PFSK-1 (cell line): Measurements from ENCODE around the gene COL23A1.

Experiments used
- FOXP2 ChIP-seq: optimal IDR thresholded peaks from 2 replicates; pipeline ENCODE3; 2011; ENCODE audit warnings: borderline replicate concordance, control low read depth, inconsistent platforms; ENCODE audit not compliant: insufficient read depth; ENCODE audit errors: extremely low read length, extremely low read depth
- POLR2AphosphoS5 ChIP-seq: IDR thresholded peaks from 2 replicates; pipeline ENCODE4 v1.6.1; 2012; ENCODE audit warnings: low read depth, mild to moderate bottlenecking, control low read depth, low read length, moderate library complexity
- REST ChIP-seq, 2 experiments: IDR thresholded peaks; 2 replicates each; pipeline versions ENCODE4 v1.6.1 to v1.8.0; 2011 to 2012; ENCODE audit warnings: low read depth in 2 of 2, low read length in 2 of 2, control low read depth in 1 of 2, inconsistent platforms in 1 of 2, mild to moderate bottlenecking in 1 of 2, moderate library complexity in 1 of 2; ENCODE audit not compliant: insufficient read depth in 1 of 2
- SIN3A ChIP-seq: IDR thresholded peaks from 2 replicates; pipeline ENCODE4 v1.6.1; 2012; ENCODE audit warnings: mild to moderate bottlenecking, low read length, moderate library complexity, borderline replicate concordance; ENCODE audit not compliant: insufficient read depth
- TAF1 ChIP-seq: IDR thresholded peaks from 2 replicates; pipeline ENCODE4 v1.6.1; 2012; ENCODE audit warnings: low read length, control low read depth, borderline replicate concordance; ENCODE audit not compliant: insufficient read depth

The COL23A1 gene

GRCh38 chr5:178236126-178236525, 354.1 kb downstream of the COL23A1 start:
- TF ChIP-seq POLR2AphosphoS5 (no peak), REST (IDR thresholded peaks at IDR 0.05; ENCODE audit: insufficient read depth in 1 of 2, low read depth in 2 of 2, low read length in 2 of 2) (no peak), SIN3A (no peak), FOXP2 (no peak), TAF1 (no peak)

GRCh38 chr5:178235588-178235974, 354.6 kb downstream of the COL23A1 start:
- TF ChIP-seq FOXP2 (no peak), TAF1 (no peak), POLR2AphosphoS5 (no peak), REST (IDR thresholded peaks at IDR 0.05; ENCODE audit: insufficient read depth in 1 of 2, low read depth in 2 of 2, low read length in 2 of 2) (no peak), SIN3A (no peak)

DNA sequence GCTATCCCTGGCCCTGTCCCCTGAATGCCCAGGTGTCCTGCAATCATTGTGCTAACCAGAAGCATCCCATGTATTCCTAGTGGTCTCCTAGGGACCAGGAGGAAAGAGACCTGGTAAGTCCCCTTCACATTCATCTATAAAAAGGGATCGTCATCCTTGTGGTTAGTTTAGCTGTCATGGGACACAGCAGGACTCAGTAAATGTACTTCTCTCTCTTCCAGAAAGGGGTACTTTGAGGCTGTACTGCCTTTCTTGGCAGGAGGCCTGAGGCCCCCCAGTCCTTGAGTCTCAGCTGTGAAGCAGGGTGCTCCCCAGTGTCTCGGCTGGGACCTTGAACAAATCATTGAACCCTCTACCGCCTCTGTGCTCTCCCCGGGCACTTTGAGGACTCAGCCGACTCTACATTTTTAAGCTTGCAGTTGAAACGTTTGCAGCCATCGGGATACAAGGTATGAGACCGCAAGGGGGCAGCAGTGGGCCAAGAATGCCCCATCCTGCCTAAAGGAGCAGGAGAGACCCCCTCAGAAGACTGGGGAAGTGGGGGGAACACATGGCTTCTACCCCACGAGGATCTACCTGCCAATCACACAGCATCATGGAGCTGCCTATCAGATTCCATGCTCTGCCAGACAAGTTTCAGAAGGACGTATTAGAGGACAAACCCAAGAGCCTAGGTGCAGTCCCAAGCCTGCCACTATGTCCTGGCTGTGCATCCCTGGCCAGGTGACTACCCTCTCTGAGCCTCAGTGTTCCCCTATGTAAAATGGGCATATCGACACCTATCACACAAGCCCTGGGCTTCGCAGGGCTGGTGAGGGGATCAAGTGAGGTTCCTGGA, 355.2 kb downstream of the COL23A1 start:
- TF ChIP-seq FOXP2 (no peak), POLR2AphosphoS5 (no peak), REST (IDR thresholded peaks at IDR 0.05; ENCODE audit: insufficient read depth in 1 of 2, low read depth in 2 of 2, low read length in 2 of 2) (no peak), TAF1 (no peak), SIN3A (no peak)

GRCh38 chr5:178234121-178234749, 356.0 kb downstream of the COL23A1 start:
- TF ChIP-seq REST (IDR thresholded peaks at IDR 0.05; ENCODE audit: insufficient read depth in 1 of 2, low read depth in 2 of 2, low read length in 2 of 2) (no peak), SIN3A (no peak), POLR2AphosphoS5 (no peak), FOXP2 (no peak)
